Stimulated activated CD4-positive, alpha-beta T cell treated with anti-CD3 and anti-CD28 coated beads, TNF-alpha, amount 100 ng/mL, for 24 hours (primary cell): ENCODE results near the gene TAS1R3.
"Not testable (repeated sequence)": the region's sequence is repeated elsewhere in the genome, so short reads cannot be mapped to it uniquely, and the experiment has no call there.

Experiments
- DNase-seq, 3 experiments: peaks; one replicate each; pipeline ENCODE4 v3.0.0-alpha.2; 2020; ENCODE audit warnings: low read depth in 3 of 3

Gene TAS1R3

GRCh38 chr1:1354271-1355247 is 23.5 kb downstream of the TAS1R3 start:
- peak in 1 of 3 experiments; percentile 22 for DNase-seq

DNA sequence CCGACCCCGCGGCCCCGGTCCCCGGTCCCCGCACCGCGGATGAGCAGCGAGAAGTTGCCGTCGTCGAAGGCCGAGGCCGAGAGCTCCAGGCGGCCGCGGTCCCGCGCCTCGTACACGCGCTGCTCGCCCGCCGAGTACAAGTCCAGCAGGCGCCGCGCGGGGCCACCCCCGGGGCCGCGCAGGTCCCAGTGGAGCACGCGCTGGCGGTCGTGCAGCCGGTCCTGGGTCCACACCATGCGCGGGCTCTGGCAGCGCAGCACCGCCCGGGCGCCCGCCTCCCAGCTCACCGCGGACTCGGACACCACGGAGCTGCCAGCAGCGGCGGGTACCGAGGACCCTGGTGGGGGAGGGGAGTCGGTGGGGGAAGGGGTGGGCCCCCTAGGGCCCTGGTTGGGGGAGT is 24.3 kb downstream of the TAS1R3 start:
- DNase-seq = no peak

DNA sequence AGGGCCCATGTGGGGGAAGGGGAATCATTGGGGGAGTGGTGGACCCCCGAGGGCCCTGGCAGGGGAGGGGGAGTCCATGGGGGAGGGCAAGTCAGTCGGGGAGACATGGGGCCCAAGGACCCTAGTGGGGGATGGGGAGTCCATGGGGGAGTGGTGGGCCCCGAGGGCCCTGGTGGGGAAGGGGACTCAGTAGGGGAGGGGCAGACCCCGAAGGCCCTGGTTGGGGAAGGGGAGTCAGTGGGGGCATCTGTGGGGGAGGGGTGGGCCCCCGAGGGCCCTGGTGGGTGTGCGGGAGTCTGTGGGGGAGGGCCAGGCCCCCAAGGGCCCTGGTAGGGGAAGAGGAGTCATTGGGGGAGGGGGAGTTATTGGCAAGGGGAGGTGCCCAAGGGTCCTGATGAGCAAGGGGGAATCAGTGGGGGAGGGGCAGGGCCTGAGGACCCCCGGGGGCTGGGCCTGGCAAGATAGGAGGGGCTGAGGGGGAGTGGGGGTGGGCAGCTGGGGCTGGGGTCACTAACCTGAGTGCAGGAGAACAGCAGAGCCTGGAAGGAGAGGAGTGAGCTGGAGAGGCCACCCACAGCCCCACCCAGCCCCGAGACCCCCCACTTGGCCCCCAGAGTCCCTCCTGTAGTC is 25.2 kb downstream of the TAS1R3 start:
- DNase-seq = no peak

DNA sequence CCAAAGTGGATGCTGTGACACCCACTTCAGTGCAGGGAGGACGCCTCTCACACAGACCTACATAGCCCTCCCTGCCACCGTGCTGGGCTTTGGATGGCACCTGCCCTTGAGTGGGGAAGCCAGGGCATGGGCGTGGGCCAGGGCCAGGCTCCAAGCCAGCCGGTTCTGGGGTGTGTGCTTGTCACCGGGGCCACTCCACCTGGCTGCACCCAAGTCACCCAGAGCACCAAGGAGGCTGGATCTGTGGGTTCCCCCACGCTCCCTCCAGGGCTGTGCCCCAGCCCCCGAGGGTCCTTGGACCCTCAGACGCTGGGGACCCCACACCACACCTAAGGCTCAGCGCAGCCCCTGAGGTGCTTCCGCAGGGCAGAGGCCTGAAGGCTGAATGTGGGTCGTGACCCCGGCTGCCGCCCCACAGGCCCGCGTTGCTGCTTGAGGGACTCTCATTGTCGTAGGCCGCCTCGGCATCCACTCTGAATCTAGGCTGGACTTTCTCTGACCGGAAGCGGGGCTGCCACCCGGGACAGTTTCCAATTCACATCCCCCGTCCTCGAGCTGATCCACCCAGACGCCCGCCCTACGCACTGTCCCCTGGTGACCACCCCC is 25.8 kb downstream of the TAS1R3 start:
- DNase-seq = no peak

DNA sequence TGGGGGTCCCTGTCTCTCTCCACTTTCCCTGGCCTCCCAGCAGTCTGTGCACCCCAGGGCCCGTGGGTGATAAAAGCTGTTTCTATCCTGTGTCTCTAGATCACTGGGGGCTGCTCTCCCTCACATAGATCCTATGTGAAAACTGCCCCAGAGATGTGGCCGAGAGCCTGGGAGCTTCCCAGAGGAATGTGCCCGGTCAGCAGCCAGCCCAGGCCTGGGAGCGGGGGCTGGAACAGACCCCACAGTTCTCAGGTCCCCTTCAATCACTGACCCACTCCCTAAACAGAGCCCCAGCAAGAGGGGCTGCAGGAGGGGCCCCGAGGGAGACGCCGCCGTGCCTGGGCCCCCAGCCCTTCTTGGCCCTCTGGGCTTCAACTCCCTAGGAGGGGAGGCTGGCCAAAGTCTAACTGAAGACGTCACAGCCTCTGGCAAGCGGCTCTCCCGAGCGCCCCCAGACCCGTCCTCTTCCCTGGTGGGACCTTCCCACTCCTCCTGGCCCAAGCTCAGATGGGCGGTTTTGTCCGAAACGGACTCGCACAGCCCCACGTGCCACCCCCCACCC is 26.9 kb downstream of the TAS1R3 start:
- no peak for DNase-seq

- no peak for DNase-seq
Observed at GRCh38 chr1:1358433-1359271, 27.6 kb downstream of the TAS1R3 start, which contains the start of gene MXRA8. MXRA8 (minus strand) TSS chr1:1358555; CDS start chr1:1358504, 51 bp downstream.

DNA sequence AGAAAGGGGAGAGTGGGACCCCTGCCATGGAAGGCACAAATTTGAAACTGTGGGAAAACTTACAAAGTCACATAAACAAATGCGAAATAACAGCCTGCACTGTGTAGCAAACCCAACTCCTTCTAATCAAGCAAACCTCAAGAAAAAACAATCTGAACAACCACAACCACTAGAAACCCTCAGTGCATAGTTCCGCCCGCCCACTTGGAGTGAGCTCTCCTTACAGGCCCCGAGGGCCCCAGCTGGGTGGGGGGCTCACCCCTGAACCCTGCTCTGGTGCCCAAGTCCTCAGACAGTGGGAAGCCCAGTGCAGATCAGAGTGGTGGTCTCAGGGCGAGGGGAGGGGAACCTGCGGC is 28.2 kb downstream of the TAS1R3 start:
- DNase-seq = no peak

DNA sequence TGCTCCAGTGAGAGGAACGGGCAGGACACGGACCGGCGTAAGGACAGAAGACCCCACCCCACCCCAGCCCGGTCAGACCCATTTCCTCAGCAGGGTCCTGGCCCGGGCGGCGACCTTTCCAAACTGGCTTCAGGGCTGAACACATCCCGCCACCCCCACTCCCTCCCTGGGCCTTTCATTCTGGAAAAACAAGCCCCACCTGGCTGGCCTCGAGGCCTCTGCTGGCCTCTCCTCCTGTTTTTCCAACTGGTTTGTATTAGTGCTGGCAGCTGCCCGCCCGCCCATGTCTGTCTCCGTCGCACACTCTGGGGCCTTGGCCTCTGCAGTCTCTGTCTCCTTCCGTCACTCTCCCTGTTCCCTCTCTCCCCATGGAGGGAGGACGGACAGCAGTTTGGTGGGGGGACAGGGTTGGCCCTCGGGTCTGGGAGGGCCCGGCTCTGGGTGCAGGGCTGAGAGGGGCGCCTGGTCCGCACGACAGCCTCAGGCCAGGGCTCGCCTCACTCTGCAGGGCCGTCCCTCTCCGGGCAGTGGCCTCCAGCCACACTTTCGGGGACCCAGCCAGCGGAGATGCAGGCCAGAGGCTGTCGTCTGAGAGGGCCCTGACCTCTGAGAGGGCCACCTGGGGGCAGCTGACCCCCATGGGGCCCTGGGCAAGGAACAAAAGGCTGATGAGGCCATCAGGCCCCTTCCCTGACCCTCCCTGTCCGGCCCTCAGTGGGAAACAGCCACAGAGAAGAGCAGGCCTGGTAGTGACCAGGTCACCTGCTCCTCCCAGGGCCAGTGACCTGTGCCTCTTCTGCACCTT is 28.8 kb downstream of the TAS1R3 start:
- DNase-seq = no peak

- no peak for DNase-seq
Observed at GRCh38 chr1:1360506-1361169, 29.6 kb downstream of the TAS1R3 start.

DNA sequence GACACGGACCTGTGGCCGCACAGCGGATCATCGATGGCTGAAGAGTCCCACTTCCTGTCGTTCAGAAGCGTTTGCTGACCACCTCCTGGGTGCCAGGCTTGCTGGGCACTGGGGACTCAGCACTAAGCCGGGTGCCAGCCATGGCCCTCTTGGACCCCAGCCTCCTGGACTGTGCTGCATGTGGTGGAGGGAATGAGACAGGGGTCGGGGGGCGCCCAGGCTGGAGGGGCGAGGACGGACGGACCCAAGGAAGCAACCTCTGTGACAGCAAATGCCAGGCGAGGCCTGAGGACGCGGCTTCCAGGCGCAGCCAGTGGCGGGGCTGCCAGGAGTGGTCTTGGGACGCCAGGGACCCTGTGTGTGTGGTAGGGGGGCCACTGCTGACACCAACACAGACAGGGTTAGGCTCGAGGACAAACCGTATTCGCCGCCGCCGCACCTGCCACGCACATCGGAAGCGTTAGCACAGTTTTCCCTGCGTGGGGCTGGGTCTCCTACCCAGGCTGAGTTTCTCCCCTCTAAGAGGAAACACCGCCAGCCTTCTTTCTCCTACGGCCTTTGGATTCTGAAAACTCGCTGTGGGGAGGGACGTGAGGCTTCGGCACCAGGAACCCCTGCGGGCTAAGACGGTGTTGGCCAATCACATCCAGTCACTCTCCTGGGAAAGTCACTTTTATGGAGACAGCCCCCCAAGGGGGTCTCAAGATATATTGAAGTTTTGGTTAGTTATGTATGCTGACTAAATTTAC is 30.3 kb downstream of the TAS1R3 start:
- no peak for DNase-seq

- DNase-seq = no peak
Observed at GRCh38 chr1:1361982-1362423, 30.9 kb downstream of the TAS1R3 start.

DNA sequence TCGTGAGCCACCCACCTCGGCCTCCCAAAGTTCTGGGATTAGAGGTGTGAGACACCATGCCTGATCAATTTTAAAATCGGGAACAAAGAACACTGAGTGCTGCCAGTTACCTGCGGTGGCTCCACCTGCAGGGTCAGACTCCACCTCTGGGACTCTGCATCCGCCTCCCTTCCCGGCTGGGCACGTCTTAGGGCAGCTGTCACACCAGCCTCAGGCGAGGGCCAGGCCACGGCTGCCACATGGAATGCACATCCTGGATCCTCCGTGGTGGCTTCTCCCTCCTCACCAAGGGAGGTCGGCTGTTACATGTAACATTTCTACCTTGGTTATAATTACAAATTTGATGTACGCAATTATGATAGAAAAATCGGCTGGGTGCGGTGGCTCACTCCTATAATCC is 33.2 kb downstream of the TAS1R3 start:
- no peak for DNase-seq

DNA sequence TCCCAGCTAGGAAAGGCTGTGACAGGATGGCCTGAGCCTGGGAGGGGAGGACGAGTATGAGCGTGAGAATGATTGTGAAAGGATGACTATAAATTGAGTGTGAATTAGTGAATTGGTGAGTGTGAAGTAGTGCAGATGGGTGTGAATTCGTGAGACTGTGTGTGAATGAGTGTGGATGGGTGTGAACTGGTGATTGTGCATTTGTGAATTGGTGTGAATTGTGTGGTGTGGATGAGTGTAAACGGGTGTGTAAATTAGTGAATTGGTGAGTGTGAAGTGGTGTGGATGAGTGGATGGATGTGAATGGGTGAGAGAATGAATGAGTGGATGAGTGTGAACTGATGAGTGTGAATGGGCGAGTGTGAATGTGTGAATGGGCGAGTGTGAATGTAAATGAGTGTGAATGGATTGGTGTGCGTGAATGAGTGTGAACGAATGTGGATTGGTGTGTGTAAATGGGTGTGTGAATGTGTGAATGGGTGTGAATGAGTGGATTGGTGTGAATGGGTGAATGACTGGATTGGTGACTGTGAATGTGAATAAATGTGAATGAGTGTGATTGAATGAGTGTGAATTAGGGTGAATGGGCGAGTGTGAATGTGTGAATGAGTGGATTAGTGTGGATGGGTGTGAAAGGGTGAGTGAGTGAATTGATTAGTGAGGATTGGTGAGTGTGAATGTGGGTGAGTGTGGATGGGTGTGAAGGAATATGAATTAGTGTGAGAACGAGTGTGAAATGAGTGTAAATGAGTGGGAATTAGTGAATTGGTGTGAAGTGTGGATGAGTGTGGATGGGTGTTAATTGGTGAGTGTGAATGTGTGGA is 35.0 kb downstream of the TAS1R3 start:
- no peak for DNase-seq

DNA sequence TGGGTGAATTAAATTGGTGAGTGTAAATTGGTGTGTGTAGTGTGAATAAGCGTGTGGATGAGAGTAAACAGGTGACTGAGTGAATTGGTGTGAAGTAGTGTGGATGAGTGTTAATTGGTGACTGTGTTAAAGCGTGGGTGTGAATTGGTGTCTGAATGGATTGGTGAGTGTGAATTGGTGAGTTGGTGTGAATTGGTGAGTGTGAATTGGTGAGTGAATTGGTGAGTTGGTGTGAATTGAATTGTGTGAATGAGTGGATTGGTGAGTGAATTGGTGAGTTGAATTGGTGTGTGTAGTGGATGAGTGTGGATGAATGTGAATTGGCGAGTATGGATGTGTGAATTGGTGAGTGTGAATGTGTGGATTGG is 35.6 kb downstream of the TAS1R3 start:
- no peak for DNase-seq

- DNase-seq = no peak
Observed at GRCh38 chr1:1367315-1367714, 36.2 kb downstream of the TAS1R3 start.

DNA sequence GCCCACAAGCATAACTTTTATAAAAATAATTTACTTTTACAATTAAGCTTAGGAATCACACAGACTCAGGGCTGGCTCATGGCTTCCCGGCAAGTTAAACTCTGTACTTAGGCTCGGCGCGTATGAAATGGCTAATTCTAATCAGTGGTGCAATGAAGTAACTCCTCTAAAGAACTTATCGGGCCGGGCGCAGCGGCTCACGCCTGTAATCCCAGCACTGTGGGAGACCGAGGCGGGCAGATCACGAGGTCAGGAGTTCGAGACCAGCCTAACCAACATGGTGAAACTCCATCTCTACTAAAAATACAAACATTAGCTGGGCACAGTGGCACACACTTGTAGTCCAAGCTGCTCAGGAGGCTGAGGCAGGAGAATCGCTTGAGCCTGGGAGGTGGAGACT is 39.0 kb downstream of the TAS1R3 start:
- DNase-seq = not testable (repeated sequence)

- no peak for DNase-seq
Observed at GRCh38 chr1:1370771-1371300, 39.8 kb downstream of the TAS1R3 start.

DNA sequence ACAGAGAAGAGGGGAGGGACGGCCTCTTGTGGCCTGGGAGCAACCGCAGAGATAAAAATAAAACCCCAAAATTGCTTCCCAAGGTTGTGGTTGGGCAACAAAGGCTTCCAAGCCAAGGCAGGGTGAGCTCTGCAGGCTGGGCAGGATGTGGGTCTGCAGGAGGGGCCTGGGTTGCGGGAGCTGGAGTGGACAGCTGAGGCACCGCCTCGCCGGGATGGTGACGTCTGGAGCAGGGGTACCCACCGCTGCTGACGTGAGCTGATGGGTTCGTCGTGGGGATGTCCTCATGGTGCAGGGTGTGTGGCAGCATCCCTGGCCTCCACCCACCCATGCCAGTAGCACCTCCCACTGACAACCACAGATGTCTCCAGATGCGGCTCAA is 40.3 kb downstream of the TAS1R3 start:
- DNase-seq = peak in 1 of 3 experiments; percentile 24
